K562 (cell line): Measurements from ENCODE around the gene SELPLG. TPM values are rescaled to one million over a fixed set of nuclear protein-coding genes. Genes with fewer than 3 reads are reported as not detected.
"Not testable (repeated sequence)": the region's sequence is repeated elsewhere in the genome, so short reads cannot be mapped to it uniquely, and the experiment has no call there.

Experiments used
- ATAC-seq: fragments of 200-7000 bp; cut with Tn5 transposase; 3 replicates; pipeline ENCODE4 v1.9.1; 2020; ENCODE audit warnings: moderate library complexity
- BruUV-seq: library from RNA; stranded (reverse); fragments of 400-500 nt; replicated peaks from 2 replicates; lab custom pipeline; 2021; lab: Mats Ljungman, UMichigan
- CTCF ChIA-PET: fragments of 300-600 bp; formaldehyde crosslinking; extraction: SDS; loops from one replicate; lab custom pipeline; 2021; ENCODE audit warnings: low intra/inter-chr PET ratio; lab: Yijun Ruan, JAX
- POLR2A ChIA-PET: fragments of 300-600, 350-650 bp; sonication (Branson Sonifier 250); formaldehyde crosslinking; extraction: SDS; loops from one replicate; lab custom pipeline; 2021; ENCODE audit warnings: antibody characterized with exemption, inconsistent platforms; lab: Yijun Ruan, JAX
- DNase-seq, 4 experiments: peaks; one replicate each; pipeline versions ENCODE4 v3.0.0 to v3.0.0-alpha.2; 2011 to 2018; ENCODE audit warnings: low spot score in 3 of 4, mixed read lengths in 3 of 4; ENCODE audit errors: extremely low read depth in 1 of 4
- FAIRE-seq: peaks from 2 replicates; lab custom pipeline; 2011; peaks lifted over from hg19 to GRCh38; lab: Jason Lieb, UNC
- H2AFZ ChIP-seq: 2 replicates; pipeline ENCODE4 v1.6.0; 2011; ENCODE audit warnings: low read depth, low read length, control low read depth, inconsistent platforms
- H3K27ac ChIP-seq: fragments of 200-600 bp; 3 replicates; pipeline ENCODE4 v1.8.0; 2011; ENCODE audit warnings: low read depth, mild to moderate bottlenecking, control low read depth, inconsistent platforms, low read length, moderate library complexity, mixed read lengths; ENCODE audit errors: extremely low read depth
- H3K27me3 ChIP-seq, 2 experiments: fragments of 300-600 bp in 1 of 2; 2 replicates in 1 of 2; 3 replicates in 1 of 2; pipeline versions ENCODE4 v1.6.0 to v1.8.0; 2011; ENCODE audit warnings: inconsistent platforms in 2 of 2, low read length in 2 of 2, mild to moderate bottlenecking in 1 of 2, mixed read lengths in 1 of 2, moderate library complexity in 1 of 2; ENCODE audit not compliant: control insufficient read depth in 2 of 2, insufficient read depth in 2 of 2
- H3K36me3 ChIP-seq: fragments of 300-600 bp; 3 replicates; pipeline ENCODE4 v1.8.0; 2011; ENCODE audit warnings: mild to moderate bottlenecking, low read length, inconsistent platforms; ENCODE audit not compliant: control insufficient read depth, insufficient read depth
- H3K4me1 ChIP-seq, 2 experiments: fragments of 200-600 bp in 1 of 2; replicated peaks in 1 of 2; 2 replicates in 1 of 2; 3 replicates in 1 of 2; pipeline versions ENCODE4 v1.5.1 to v1.8.0; 2011; ENCODE audit warnings: inconsistent platforms in 2 of 2, low read length in 2 of 2, mild to moderate bottlenecking in 1 of 2, mixed read lengths in 1 of 2, moderate library complexity in 1 of 2; ENCODE audit not compliant: control insufficient read depth in 2 of 2, insufficient read depth in 2 of 2
- H3K4me2 ChIP-seq: 2 replicates; pipeline ENCODE4 v1.6.1; 2011; ENCODE audit warnings: low read length, control low read depth, inconsistent platforms, mixed read lengths; ENCODE audit not compliant: insufficient read depth
- H3K4me3 ChIP-seq: fragments of 200-600 bp; sonication (generic), shearing (Covaris generic); 2 replicates; pipeline ENCODE4 v1.5.1; 2016; ENCODE audit warnings: control low read depth, inconsistent platforms
- H3K79me2 ChIP-seq: fragments of 200-600 bp; 3 replicates; pipeline ENCODE4 v1.8.0; 2011; ENCODE audit warnings: low read length, inconsistent platforms; ENCODE audit not compliant: control insufficient read depth, insufficient read depth
- H3K9ac ChIP-seq, 2 experiments: 2 replicates each; pipeline versions ENCODE4 v1.6.0 to v1.6.1; 2011; ENCODE audit warnings: low read depth in 2 of 2, low read length in 2 of 2, control low read depth in 1 of 2, inconsistent platforms in 1 of 2, mild to moderate bottlenecking in 1 of 2, mixed read lengths in 1 of 2; ENCODE audit not compliant: insufficient read depth in 1 of 2
- H3K9me1 ChIP-seq: one replicate; pipeline ENCODE4 v1.6.0; 2011; ENCODE audit warnings: inconsistent platforms, mild to moderate bottlenecking, low read length, moderate library complexity; ENCODE audit not compliant: control insufficient read depth, insufficient read depth
- H3K9me3 ChIP-seq: replicated peaks from 2 replicates; pipeline ENCODE4 v1.5.1; 2011; ENCODE audit warnings: low read depth, low read length, inconsistent platforms; ENCODE audit not compliant: control insufficient read depth, insufficient read depth
- H4K20me1 ChIP-seq: replicated peaks from 2 replicates; pipeline ENCODE4 v1.6.1; 2011; ENCODE audit warnings: low read length, inconsistent platforms, mixed read lengths; ENCODE audit not compliant: control insufficient read depth, insufficient read depth
- CREB3L1 ChIP-seq: fragments of 450-650 bp; IDR thresholded peaks from 2 replicates; pipeline ENCODE4 v1.6.1; 2014; ENCODE audit warnings: low read depth, mild to moderate bottlenecking, moderate library complexity, borderline replicate concordance
- NR4A1 ChIP-seq, 2 experiments: fragments of 250-450 bp in 1 of 2; fragments of 450-650 bp in 1 of 2; sonication (Bioruptor Pico) in 1 of 2; IDR thresholded peaks; 2 replicates each; pipeline versions ENCODE4 v1.4.0 to v1.6.1; 2016 to 2020; ENCODE audit warnings: mild to moderate bottlenecking in 2 of 2, missing compliant biosample characterization in 1 of 2, missing genetic modification characterization in 1 of 2, moderate library complexity in 1 of 2
- THRA ChIP-seq: fragments of 450-650 bp; IDR thresholded peaks from 2 replicates; pipeline ENCODE4 v1.6.1; 2017; ENCODE audit warnings: mild to moderate bottlenecking, moderate library complexity
- ZBTB12 ChIP-seq: fragments of 250-450 bp; sonication (Bioruptor Pico); IDR thresholded peaks from 2 replicates; pipeline ENCODE4 v1.4.0; 2020
- ZFP36 ChIP-seq: fragments of 150-350 bp; IDR thresholded peaks from 2 replicates; pipeline ENCODE4 v1.6.1; 2018; ENCODE audit warnings: low read length, low read depth; ENCODE audit not compliant: partially characterized antibody
- ZNF12 ChIP-seq: sonication (generic); formaldehyde crosslinking; IDR thresholded peaks from 2 replicates; pipeline ENCODE4 v1.4.0; 2020; ENCODE audit warnings: mild to moderate bottlenecking, missing genetic modification reagents
- WGBS: fragments of 100-300 bp; shearing (Covaris generic); methylation state at CpG from one replicate; pipeline ENCODE4 v1.1.6; 2016; ENCODE audit warnings: low coverage, mixed read lengths; ENCODE audit not compliant: insufficient coverage; ENCODE audit errors: missing lambda C conversion rate; 5-methylcytosine and 5-hydroxymethylcytosine counted together
- in situ Hi-C: fragments of 300-500 bp; cut with MboI; formaldehyde crosslinking; loops from 4 replicates; pipeline ENCODE4 v1.15.0; 2018; ENCODE audit warnings: inconsistent platforms, mixed read lengths
- intact Hi-C: fragments of 100-400 bp; cut with micrococcal nuclease; formaldehyde crosslinking; loops from 2 replicates; pipeline ENCODE4 v1.14.2; 2022
- polyA plus RNA-seq, 8 experiments: library from polyadenylated mRNA; depleted of rRNA in 4 of 8; stranded (reverse) in 5 of 8; unstranded in 3 of 8; fragments of >200 nt; fragmentation: Nextera tagmentation in 2 of 8; fragmentation: Illumina TruSeq in 1 of 8; extraction: Ambion mirVana in 2 of 8; extraction: Trizol in 1 of 8; gene quantifications; 2 replicates each; pipeline versions ENCODE4 v1.2.1 to v1.2.3, GENCODE V29; 2011 to 2014; ENCODE audit warnings: inconsistent platforms in 1 of 8, missing spikeins in 1 of 8
- total RNA-seq, 7 experiments: library from RNA; depleted of rRNA in 6 of 7; stranded (reverse); fragments of >200 nt in 6 of 7; fragmentation: Illumina TruSeq in 2 of 7; extraction: Trizol in 2 of 7; gene quantifications; 2 replicates each; pipeline versions ENCODE4 v1.2.1 to v1.2.3, GENCODE V29; 2011 to 2021; ENCODE audit warnings: low replicate concordance in 1 of 7

Gene SELPLG
- total and polyA plus RNA-seq, 9 of the 15 experiments (the other 6 are each of a cell fraction or from before 2014, with no cell fraction given): 0.22 to 10.2 (median 1.7) TPM

GRCh38 chr12:108657130-108657745 is 23.5 kb upstream of the SELPLG start:
- Histone ChIP-seq H3K4me2 (no peak overlapping the region), H3K9ac (no peak overlapping the region), H3K4me3 (no peak overlapping the region), H3K79me2 (peaks cover 16% of the 10 kb centered on the region), H3K27ac (no peak overlapping the region), H2AFZ (no peak overlapping the region), H3K4me1 (peaks cover 0 to 2% of the 10 kb centered on the region in 2 experiments; a peak in 1 of 5 replicates), H4K20me1 (no peaks in the 10 kb centered on the region; the same call in 1 of the 2 replicates), H3K9me3 (no peaks in the 10 kb centered on the region; the same call in 1 of the 2 replicates), H3K36me3 (peaks cover 74% of the 10 kb centered on the region), H3K27me3 (no peaks in the 10 kb centered on the region), H3K9me1 (no peaks in the 10 kb centered on the region)
- DNase-seq (no peak), FAIRE-seq (no peak), ATAC-seq (no peak)
- ChIA-PET POLR2A (no interaction called here), CTCF (no interaction called here)
- intact Hi-C loops (no loop called here), in situ Hi-C loops (no loop called here)
- WGBS: 97% methylated on average over 10 of the region's 10 CpGs
- BruUV-seq: no TSS peak
- TF ChIP-seq ZBTB12 (CRISPR knock-in tag) (no peak), THRA (no peak), NR4A1 (CRISPR knock-in tag; IDR thresholded peaks at IDR 0.05) (no peak), NR4A1 (tag; IDR thresholded peaks at IDR 0.05) (no peak), ZNF12 (CRISPR knock-in tag) (no peak), ZFP36 (no peak), CREB3L1 (no peak)

- H2AFZ ChIP-seq, ATAC-seq, intact Hi-C loops, CTCF ChIA-PET, H3K9me3 ChIP-seq, H4K20me1 ChIP-seq, H3K4me3 ChIP-seq, H3K9ac ChIP-seq, H3K79me2 ChIP-seq, H3K27me3 ChIP-seq, H3K4me1 ChIP-seq, FAIRE-seq, H3K9me1 ChIP-seq, DNase-seq, H3K4me2 ChIP-seq, H3K27ac ChIP-seq, in situ Hi-C loops, BruUV-seq: not testable (repeated sequence)
- POLR2A ChIA-PET: interaction anchor here (0.6 to 0.7 kb wide), 2 partner anchors 94 to 1259 kb away, joined by 3 read pairs; partner anchors contain the start of gene ISCU
- no CpG with 5 or more reads among the region's 24 CpGs for WGBS
- peaks cover 74% of the 10 kb centered on the region for H3K36me3 ChIP-seq
Observed at GRCh38 chr12:108656247-108656646, 22.6 kb upstream of the SELPLG start.
